Measurements from ENCODE around the gene FAM216A. TPM values are rescaled to one million over a fixed set of nuclear protein-coding genes. Genes with fewer than 3 reads are reported as not detected.

Gene FAM216A
- polyA plus RNA-seq, 6 donors from 2014 or later = 8.9 to 17.9 (median 15.6) TPM

DNA sequence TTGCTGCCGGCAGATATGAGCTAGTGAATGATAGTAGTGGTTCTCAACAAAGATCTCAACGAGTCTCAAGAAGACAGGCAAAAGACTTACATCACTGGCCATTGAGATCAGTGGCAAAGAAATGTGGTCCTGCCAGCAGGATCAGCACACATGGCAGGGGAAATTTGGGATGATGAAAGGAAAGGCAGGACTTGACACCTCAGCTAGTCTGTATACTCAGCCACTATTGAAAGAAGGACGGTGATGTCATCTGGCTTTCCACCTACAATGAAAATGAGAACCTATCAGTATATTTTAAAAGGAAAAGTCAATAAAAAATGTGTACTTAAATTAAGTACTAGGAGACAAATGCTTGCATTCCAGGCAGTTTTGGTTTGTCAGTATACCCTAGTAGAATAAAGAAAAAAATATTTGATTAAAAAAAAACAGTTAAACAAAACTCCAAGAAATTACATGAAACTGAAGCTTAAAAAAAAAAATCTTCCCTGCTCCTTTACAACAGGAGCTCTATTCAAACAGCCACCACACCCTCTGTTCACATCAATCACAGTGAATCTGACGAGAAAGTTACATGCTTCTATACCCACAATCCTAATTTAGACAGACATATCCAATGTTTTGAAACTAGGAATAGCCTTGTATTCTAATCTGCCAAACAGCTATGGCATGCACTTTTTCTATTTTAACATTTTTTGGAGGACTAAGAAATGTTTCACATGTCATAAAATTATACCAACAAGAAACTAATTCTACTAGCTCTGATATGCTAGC, 68.4 kb downstream of the FAM216A start:
- ATAC-seq (ENCODE audit: low read depth in 2 of 2) (no peak), DNase-seq (no peak)
- Mint-ChIP-seq H3K36me3 (peaks cover 15 to 20% of the 10 kb centered on the region in 2 donors), H3K27me3 (no peaks in the 10 kb centered on the region), H3K9me3 (no peaks in the 10 kb centered on the region), H3K27ac (peak overlapping the region in 4 of 6 donors; percentile 9 to 79 (median 72)), H3K4me3 (no peak overlapping the region), H3K4me1 (peaks cover 0 to 2% (median 0%) of the 10 kb centered on the region in 3 donors)

DNA sequence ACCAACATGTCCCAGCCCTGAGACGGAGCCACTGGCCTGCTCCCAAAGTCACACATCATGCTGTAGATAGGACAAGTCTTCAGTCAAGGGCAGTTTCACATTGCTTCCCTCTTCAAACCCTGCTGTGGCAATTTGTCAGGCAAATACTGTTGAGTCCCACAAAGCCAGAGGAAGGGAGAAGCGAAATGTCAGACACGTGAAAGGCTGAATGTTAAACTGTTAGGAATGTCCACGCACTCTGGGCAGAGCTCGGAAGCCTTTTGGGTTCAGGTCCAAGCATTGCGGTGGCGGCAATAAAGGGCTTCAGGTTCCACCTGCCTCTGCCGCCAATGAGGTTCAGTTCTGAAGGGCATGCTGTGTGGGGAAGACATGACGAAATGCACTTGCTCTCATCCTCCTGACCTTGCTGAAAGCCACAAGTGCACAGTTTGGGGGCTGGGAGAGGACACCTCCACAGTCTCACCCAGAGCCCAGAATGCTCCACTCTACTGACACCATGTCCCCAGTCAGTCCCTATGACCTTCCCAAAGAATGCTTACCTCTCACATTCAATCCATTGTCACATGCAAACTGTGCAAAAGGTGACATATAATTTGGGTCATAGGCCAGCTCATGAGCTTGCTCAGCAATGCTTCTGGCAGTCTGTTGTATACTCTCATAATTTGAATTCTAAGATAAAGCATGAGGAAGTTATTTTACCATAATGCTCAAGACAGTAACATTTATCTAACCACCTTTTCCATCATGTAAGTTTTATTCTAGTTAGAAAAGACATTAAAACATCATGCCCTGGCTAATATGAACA, 69.2 kb downstream of the FAM216A start:
- no peak overlapping the region for H3K4me3 Mint-ChIP-seq
- peak overlapping the region in 3 of 6 donors; percentile 9 to 69 (median 60) for H3K27ac Mint-ChIP-seq
- H3K4me1 Mint-ChIP-seq = peaks cover 0 to 8% (median 3%) of the 10 kb centered on the region in 3 donors
- H3K27me3 Mint-ChIP-seq = no peaks in the 10 kb centered on the region
- ATAC-seq (ENCODE audit: low read depth in 2 of 2) (no peak), DNase-seq (no peak)
- H3K9me3 Mint-ChIP-seq = no peaks in the 10 kb centered on the region
- peaks cover 15 to 21% of the 10 kb centered on the region in 2 donors for H3K36me3 Mint-ChIP-seq

DNA sequence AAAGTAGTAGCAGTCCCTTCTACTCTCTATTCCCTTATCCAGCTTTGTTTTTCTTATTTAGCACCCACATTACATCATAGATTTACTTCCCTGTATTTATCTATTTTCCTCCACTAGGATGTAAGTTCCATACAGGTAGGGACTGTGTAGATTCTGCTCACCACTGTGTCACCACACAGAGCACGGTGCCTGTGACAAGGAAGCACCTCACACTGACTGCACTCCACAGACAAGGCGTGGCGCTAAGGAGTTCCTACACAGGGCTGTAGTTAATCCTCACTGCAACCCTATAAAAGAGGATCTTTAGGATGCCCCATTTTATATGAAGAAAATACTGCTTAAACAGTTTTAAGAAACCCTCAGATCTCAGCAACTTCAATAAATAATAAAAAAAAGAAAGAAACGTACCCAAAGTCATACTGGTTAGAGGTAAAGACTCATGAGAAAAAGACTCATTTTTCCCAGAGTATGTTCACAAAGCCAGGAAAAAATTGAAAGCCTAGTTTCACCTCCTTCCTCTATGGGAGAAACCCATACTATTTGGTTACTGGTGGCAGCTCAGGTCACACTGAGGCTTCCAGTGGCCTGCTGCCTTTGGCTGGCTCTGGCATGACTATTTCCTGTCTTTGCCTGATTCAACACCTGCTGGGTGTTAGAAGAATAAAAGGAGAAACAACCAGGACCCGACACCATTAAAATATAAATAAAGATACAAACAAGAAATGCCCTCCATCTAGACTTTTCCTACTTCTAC, 70.4 kb downstream of the FAM216A start:
- no peak overlapping the region for H3K4me3 Mint-ChIP-seq
- H3K4me1 Mint-ChIP-seq = peaks cover 7 to 19% (median 12%) of the 10 kb centered on the region in 3 donors
- DNase-seq (no peak), ATAC-seq (ENCODE audit: low read depth in 2 of 2) (no peak)
- peaks cover 15 to 30% of the 10 kb centered on the region in 2 donors for H3K36me3 Mint-ChIP-seq
- peak overlapping the region in 3 of 6 donors; percentile 55 to 90 (median 68) for H3K27ac Mint-ChIP-seq
- no peaks in the 10 kb centered on the region for H3K9me3 Mint-ChIP-seq
- H3K27me3 Mint-ChIP-seq = no peaks in the 10 kb centered on the region

Other genes starting within 250 kb of the FAM216A start
- gene ATP2A2, start 187.6 kb upstream of the FAM216A start, polyA plus RNA-seq (ENCODE audit: low read depth in 6 of 6) = 1 to 10 TPM; 1.6 to 3.8 (median 2.8) TPM
- gene ANAPC7, start 65.1 kb upstream of the FAM216A start, polyA plus RNA-seq (ENCODE audit: low read depth in 6 of 6) = 10 to 100 TPM; 20.1 to 40.7 (median 25.1) TPM
- gene ARPC3, start 18.5 kb upstream of the FAM216A start, polyA plus RNA-seq (ENCODE audit: low read depth in 6 of 6) = 1,000 to 10,000 TPM; 1,452 to 1,836 (median 1,596) TPM
- gene GPN3, start 588 bp upstream of the FAM216A start, polyA plus RNA-seq (ENCODE audit: low read depth in 6 of 6) = 10 to 100 TPM; 23.3 to 48.1 (median 36.0) TPM
- gene VPS29, start 33.3 kb downstream of the FAM216A start, polyA plus RNA-seq (ENCODE audit: low read depth in 6 of 6) = 100 to 1,000 TPM; 120 to 151 (median 143) TPM
- gene RAD9B, start 33.5 kb downstream of the FAM216A start, polyA plus RNA-seq (ENCODE audit: low read depth in 6 of 6) = 1 to 10 TPM; 1.2 to 4.7 (median 1.6) TPM
- gene PPTC7, start 114.5 kb downstream of the FAM216A start, polyA plus RNA-seq (ENCODE audit: low read depth in 6 of 6) = 10 to 100 TPM in 5 of 6 donors, 1 to 10 TPM in 1; 7.1 to 21.3 (median 15.9) TPM
- gene TCTN1, start 145.3 kb downstream of the FAM216A start, polyA plus RNA-seq (ENCODE audit: low read depth in 6 of 6) = 100 to 1,000 TPM in 1 of 6 donors, 10 to 100 TPM in 5; 52.8 to 109 (median 84.3) TPM
- gene HVCN1, start 220.3 kb downstream of the FAM216A start, polyA plus RNA-seq (ENCODE audit: low read depth in 6 of 6) = 100 to 1,000 TPM; 654 to 887 (median 845) TPM

Measured in naive B cell (primary cell).